Measurements from ENCODE around the gene LARP7.
"Not testable (repeated sequence)": the region's sequence is repeated elsewhere in the genome, so short reads cannot be mapped to it uniquely, and the experiment has no call there.

LARP7 gene

GRCh38 chr4:112651641-112652040 lies 14.7 kb downstream of the LARP7 start:
- DNase-seq: no peak

GRCh38 chr4:112652216-112652615 lies 15.3 kb downstream of the LARP7 start:
- DNase-seq: no peak

DNA sequence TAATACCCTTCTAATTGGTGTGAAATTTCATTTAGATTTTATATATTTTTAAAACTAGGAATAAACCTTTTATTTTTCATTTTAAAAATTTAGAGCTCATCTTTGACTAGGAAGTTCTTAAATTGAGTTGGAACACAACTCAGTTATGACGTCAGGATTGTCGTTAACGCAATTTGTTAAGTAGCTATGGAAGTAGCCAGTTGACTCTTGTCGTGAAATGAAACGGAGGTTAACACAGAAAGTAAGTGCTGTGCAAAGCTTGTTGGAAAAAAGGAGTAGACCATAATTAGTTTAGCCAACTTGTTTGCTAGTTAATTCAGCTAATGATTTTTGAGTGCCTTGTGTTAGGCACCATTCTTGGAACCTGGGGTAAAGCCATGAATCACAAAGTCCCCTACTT lies 18.3 kb downstream of the LARP7 start:
- no peak for DNase-seq

GRCh38 chr4:112656115-112656514 lies 19.2 kb downstream of the LARP7 start:
- DNase-seq: not testable (repeated sequence)

DNA sequence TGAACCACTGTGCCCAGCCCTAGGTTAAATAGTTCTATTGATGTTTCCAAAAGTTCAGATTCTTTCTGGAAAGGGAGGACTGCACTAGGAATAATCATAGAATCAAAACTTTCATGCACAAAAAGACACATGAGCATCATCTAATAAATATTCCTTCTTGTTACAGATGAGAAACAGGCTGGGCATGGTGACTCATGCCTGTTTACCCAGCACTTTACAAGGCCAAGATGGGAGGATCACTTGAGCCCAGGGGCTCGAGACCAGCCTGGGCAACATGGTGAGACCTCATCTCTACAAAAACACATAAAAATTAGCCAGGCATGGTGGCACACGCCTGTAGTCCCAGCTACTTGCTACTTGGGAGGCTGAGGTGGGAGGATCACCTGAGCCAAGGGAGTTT lies 27.7 kb downstream of the LARP7 start:
- no peak for DNase-seq

DNA sequence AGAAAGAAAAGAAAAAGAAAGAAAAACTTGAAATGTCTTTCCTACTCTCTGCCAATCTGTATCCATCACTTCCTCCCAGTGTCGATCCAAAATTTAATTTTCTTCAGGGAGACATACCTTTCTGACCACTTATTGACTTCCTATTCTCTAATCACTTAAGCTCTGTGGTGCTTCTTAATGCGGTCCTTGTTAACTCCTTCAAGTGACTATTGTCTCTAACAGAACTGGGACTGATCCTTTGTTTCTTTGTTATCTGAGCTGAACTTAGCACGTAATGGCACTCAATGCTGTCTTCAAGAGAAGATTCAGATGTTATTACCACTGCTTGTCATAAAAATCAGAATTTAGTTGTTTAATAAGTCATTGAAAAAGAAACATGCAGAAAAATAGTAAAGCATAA lies 31.2 kb downstream of the LARP7 start:
- DNase-seq: no peak

DNA sequence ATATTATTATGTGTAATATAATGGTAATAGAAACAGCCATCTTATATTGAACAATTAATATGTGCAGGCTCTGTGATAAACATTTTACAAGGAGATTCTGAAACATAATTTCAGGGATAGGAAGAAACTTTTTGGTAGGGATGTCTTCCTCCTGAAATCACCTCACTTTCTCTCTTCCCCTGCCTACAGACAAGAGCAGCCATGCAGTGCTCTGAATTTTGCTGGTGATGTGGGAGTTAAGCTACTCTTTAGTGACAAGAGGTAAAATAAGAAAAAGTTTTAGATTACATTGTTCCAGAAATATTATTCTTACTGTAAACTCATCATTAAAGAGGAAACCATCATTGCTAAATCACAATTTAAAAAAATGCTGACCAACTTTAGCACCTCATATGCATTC lies 36.1 kb downstream of the LARP7 start:
- DNase-seq: no peak

GRCh38 chr4:112673686-112674085 lies 36.7 kb downstream of the LARP7 start:
- DNase-seq: no peak

GRCh38 chr4:112674376-112674775 lies 37.4 kb downstream of the LARP7 start:
- no peak for DNase-seq

DNA sequence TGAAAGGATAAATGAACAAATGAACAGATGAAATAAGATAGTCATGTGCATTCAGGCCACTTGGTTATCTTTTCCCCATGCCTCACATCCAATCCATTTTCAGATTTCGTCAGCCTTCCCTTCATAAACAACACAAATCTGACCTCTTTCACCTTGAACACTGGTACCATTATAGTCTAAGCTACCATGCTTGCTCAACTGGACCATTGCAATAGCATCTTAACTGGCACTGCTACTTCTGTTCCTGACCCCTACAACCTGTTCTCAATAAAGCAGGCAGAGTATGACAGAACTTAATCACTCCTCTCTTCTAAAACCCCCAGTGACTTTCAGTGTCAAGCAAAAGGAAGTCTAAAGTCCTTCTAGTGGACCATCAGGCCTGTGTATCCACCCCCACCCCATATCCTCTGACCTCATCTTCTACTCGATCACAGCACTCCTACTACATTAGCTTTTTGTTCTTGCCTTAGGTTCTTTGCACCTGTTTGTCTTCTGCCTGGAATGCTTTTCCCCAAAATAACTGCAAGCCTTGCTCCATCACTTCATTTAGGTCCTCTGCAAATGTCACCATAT lies 40.7 kb downstream of the LARP7 start:
- no peak for DNase-seq

DNA sequence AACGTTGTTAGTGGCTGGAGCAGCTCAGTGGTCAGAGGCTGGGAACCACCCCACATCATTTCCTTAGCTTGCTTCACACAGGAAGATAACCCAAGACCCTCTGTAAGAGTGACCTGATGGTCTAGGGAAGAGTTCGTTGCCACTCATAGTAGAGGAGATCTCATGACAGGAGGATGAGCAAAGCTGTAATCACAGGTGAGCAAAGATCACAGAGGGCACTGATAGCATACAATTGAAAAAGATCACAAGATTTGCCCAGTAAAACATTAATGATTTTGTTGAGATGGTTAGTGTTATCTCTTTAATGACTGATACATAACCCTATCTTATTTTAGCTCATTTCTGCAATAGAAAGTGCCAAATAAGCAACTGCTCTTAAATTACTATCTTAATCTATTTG lies 44.1 kb downstream of the LARP7 start:
- no peak for DNase-seq

- no peak for DNase-seq
These were observed 56.6 kb downstream of the LARP7 start for GRCh38 chr4:112693507-112693906.

DNA sequence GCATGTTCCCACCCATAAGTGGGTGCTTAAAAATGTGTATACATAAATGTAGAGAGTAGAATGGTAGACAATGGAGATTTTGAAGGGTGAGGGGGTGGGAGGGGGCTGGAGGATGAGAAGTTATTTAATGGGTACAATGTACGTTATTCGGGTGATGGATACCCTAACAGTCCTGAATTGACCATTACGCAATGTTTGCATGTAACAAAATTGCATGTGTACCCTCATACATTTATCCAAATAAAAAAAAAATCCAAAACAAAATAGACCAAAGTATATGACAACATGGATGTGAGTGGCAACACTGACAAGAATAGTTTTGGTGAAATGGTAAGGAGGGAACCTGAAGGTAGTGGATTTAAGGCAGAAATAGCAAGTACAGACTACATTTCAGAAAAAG lies 63.7 kb downstream of the LARP7 start:
- DNase-seq: no peak

GRCh38 chr4:112702892-112703291 lies 65.9 kb downstream of the LARP7 start:
- DNase-seq: no peak

DNA sequence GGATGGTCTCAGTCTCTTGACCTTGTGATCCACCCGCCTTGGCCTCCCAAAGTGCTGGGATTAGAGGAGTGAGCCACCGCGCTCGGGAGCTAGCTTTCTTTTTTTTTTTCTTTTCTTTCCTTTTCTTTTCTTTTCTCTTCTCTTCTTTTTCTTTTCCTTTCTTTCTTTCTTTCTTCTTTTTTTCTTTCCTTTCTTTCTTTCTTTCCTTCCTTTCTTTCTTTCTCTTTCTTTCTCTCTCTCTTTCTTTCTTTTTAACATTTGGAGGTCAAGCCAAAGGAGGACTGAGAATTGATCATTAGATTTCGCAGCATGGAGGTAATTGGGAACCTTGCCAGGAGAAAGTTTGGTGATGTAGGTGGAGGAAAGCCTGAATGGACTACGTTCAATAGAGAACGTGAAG lies 67.4 kb downstream of the LARP7 start:
- DNase-seq: no peak

DNA sequence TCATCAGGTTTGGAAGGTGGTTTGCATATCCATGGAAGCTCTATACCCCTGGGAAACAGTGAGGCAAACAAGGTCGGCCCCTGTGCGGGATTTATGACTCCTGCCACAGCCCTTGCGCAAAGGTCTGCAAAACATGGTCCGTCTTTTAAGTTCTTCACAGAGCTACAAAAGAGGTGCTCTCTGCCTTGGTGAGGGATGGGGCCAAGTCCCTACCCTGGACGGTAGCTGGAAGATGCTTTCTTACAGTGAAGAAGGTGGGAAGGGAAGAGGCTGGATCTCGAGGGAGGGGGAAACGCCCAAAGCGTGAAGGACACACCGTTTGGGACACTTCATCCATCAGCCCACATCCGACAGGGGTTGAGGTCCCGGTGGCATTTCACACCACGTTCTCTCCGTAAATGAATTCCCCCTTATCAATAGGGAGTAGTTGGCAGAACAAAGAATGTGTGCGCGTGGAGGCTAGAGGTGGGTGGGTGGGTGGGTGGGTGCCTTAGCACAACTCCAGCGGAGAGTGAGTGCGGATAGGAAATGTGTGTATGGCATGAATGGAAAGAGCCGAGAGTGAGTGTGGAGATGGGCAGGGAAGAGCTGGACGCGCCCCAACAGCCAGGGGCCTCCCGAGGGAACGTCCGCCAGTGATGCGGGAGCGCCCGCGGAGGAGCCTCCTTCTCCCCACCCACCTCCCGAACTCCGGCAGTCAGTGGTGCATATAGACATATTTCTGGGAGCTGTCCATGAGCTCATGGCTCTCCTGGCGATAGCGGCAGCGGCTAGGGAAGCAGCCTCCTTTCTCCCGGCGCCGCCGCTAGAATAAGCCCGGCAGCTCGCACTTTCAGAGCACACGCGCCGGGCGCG lies 68.3 kb downstream of the LARP7 start:
- DNase-seq: no peak

GRCh38 chr4:112705891-112706839 lies 69.2 kb downstream of the LARP7 start:
- not testable (repeated sequence) for DNase-seq

DNA sequence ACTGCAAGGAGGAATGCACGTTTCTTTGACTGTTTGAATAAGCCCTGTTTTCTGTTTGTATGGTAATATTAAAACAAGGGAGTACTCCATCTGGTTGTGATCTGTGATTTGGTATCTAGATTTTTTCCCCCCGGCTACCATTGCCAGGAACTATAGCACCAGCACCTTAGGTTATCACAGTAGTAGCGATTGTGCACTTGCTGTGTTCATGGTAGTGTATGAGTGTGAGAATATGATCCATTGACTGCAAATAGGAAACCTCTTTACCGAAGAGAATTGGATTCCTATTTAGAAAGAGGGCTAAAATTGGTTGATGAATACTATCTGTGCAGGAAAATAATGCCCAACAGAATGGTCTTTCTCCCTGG lies 69.9 kb downstream of the LARP7 start:
- DNase-seq: no peak

Data from GOT3 (cell line).